Measurements from ENCODE around the gene TK2.
"Not testable (repeated sequence)": the region's sequence is repeated elsewhere in the genome, so short reads cannot be mapped to it uniquely, and the experiment has no call there.

Gene TK2

DNA sequence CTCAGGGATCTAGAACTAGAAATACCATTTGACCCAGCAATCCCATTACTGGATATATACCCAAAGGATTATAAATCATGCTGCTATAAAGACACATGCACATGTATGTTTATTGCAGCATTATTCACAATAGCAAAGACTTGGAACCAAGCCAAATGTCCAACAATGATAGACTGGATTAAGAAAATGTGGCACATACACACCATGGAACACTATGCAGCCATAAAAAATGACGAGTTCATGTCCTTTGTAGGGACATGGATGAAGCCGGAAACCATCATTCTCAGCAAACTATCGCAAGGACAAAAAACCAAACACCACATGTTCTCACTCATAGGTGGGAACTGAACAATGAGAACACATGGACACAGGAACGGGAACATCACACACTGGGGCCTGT, 48.4 kb downstream of the TK2 start:
- DNase-seq: not testable (repeated sequence)

GRCh38 chr16:66497921-66498320, 52.0 kb downstream of the TK2 start:
- DNase-seq: not testable (repeated sequence)

DNA sequence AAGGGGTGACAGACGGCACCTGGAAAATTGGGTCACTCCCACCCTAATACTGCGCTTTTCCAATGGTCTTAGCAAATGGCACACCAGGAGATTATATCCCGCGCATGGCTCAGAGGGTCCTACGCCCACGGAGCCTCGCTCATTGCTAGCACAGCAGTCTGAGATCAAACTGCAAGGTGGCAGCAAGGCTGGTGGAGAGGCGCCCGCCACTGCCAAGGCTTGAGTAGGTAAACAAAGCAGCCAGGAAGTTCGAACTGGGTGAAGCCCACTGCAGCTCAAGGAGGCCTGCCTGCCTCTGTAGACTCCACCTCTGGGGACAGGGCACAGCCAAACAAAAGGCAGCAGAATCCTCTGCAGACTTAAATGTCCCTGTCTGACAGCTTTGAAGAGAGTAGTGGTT, 53.7 kb downstream of the TK2 start:
- DNase-seq: not testable (repeated sequence)

DNA sequence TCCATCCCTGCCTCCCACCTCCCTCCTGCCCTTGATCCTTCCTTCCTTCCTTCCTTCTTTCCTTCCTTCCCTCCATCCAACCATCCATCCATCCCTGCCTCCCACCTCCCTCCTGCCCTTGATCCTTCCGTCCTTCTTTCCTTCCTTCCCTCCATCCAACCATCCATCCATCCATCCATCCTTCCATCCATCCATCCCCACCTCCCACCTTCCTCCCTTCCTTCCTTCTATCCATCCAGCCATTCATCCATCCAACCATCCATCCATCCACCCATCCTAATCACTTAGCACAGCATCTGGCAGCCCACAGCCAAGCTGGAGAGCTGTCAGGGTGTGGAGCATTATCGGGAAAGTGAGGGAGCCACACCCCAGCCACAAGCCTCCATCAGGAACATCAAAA, 54.5 kb downstream of the TK2 start:
- DNase-seq: no peak

DNA sequence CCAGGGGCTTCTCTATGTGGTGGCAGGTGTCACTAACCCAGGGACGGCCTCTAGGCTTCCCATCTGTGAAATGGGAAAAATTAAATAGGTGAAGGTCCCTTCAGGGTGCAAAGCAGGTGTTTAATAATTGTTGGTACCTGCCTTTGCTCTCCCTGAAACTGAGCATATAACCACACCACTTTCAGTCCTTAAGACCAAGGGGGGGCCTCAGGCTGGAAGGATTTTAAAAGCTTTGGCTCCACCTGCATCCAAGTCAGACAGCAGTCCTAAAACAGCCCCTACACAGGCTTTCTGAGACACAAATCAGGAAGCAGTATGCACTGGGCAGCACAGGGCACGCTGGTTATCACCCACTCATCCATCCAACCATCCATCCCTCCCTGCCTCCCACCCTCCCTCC, 55.0 kb downstream of the TK2 start:
- no peak for DNase-seq

DNA sequence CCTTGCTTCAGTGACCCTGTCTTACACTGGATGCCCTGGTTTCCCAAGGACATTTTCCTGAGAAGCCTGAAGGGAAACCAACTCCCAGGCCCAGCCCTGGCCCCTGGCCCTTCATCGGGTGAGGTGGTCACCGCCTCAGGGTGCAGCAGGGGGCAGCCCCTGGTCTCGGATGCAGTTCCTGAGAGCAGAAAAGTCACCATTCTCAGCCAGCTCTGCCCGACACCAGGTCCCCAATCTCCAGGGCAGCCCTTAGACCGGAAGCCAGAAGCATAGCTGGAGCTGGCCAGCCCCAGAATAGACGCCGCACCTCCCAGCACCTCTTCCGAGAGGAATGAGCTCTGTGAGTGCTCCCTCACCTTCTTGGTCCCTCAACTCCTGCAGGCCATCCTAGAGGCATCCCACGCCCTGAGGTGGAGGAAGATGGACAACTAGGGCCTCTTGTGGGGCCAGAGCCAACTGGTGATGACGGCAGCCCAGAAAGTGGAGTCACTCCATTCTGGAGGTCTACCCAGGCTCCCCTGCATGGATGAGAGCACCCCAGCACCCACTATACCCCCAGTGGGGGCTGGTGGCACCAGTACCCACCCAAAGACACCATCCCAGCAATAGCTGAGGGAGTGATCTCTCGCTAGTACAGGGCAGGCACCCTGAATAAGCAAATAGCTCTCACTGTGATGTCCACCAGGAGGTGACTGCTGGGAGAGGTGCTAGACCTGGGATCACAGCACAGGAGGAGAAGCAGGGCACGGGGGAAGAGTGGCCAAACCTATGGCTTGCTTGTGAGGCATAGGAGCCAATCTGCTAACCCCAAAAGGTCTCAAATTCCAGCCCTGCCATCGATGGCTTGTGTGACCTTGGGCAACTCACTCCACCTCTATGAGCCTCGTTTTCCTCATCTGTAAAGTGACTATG, 56.2 kb downstream of the TK2 start:
- no peak for DNase-seq

DNA sequence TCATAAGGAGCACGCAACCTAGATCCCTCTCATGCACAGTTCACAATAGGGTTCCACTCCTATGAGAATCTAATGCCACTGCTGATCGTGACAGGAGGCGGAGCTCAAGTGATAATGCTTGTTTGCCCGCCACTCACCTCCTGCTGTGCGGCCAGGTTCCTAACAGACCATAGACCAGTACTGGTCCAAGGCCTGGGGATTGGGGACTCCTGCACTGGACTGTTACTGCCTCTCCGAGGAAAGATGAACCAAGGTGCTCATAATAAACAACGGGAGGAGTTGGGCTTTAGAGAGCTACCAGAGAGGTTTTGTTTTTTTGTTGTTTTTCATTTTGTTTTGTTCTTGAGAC, 58.2 kb downstream of the TK2 start:
- DNase-seq: no peak

DNA sequence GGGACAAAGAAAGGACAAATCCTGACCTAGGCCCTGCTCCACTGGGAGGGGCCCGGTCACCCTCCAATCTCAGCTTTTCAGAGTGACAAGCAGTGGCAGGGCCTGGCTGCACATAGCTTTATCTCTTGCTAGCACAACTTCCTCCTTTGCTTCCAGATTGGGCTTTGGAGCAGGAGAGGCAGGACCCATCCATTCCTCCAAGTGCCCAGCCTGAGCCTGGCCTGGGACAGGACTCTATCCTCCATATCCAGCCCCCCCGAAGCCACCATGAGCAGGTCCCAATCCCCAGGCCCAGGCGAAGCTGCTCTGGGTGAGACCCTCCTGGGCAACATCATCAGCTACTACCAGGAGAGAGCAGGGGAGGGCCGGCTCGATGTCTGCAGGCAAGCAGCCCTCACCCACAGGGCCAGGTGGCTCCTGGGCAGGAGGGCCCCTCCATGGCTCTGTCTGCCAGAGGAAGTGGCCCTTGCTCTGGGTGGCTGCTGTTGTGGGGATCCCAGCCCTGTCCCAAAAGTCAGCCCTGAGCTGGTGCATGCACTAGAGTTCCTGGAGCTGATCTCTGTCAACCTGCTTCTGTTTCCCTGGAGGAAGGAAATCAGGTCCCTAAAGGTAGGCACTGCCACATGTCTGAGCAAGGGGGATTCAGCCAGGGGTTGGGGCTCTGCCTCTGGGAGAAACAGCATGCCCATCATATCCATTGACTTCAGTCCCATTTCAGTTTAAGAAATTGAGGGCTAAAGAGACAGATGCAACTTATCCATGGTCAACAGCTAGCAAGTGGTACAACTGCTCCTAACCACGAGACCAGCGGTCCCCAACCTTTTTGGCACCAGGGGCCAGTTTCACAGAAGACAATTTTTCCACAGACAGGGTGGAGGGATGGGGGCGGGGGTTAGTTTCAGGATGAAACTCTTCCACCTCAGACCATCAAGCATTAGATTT, 58.9 kb downstream of the TK2 start:
- no peak for DNase-seq

GRCh38 chr16:66489818-66490217, 60.1 kb downstream of the TK2 start:
- no peak for DNase-seq

- no peak for DNase-seq
These were observed 60.5 kb downstream of the TK2 start for GRCh38 chr16:66489385-66489784.

- no peak for DNase-seq
These were observed 61.4 kb downstream of the TK2 start for GRCh38 chr16:66488505-66488904.

DNA sequence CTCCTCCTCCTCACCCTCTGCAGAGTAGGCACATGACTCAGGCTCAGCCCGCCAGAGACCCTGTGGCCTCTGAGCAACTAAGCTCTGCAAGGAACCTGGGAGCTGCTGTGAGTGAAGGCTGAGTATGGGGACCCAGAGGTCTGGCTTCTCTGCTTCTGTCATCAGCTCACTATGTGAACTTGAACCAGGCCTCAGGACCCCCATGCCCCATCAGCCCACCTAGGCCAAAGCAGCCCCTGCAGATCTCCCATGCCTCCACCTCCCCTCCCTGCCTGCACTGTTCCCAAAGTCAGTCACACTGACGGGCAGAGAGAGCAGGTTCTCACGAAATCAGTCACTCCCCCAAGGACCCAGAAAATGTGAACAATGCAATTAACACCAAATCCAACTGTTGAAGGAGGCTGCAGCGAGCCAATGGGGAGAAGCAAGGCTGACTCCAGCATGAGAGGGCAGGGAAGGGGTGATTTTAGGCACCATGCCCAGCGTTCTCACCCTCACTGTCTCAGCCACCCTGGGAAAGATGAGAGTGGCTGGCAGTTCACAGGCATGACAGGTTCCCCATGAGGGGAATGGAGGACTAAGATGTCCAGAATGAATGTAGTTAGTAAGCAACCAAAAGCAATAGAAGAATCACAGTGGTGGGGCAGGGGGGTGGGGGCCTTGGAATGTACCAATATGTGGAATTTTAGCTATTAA, 62.2 kb downstream of the TK2 start:
- DNase-seq: no peak

GRCh38 chr16:66486773-66487579, 62.9 kb downstream of the TK2 start:
- peak; percentile 73 for DNase-seq

GRCh38 chr16:66486199-66486772, 63.6 kb downstream of the TK2 start:
- DNase-seq: no peak

DNA sequence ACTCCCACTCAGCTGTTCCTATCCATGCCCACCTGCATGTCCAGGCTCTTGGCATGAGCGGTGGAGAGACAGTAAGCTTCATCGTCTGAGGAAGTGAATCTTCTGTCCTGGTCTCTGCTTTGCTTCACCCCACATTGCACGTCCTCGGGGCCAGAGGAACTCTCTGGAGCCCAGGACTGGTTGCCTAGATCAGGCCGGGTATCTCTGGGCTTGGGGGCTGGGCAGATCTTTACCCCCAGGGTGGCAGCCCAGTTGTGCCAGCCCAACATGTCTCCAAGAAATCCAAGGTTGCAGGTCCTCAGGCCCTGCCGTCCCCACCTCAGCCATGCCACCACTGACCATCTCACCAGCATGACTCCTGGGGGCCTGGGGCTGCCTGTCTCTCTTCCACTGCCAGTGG, 64.5 kb downstream of the TK2 start:
- no peak for DNase-seq

GRCh38 chr16:66484453-66485213, 65.3 kb downstream of the TK2 start:
- DNase-seq: no peak

- peak; percentile 59 for DNase-seq
These were observed 66.1 kb downstream of the TK2 start for GRCh38 chr16:66483689-66484452.

DNA sequence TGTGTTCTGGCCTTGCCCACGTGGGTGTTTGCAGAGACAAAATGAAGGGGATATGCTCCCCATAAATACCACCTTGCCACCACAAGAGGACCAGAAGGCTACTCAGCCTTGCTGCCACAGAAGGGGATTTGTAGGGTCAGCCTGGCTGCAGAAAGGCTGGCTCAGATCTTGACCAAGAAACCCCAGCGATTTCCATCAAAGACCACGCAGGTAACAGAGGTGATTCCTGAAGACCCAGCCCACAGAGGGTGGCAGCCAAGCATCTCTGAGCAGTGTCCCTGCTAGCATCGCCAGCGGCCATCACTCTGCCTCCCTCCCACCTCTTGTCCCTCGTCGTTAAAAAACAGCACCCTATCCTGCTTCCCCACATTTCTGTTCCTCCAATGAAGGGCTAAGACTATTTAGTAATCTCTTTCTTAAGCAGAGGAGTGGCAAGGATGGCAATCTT, 68.0 kb downstream of the TK2 start:
- DNase-seq: no peak

DNA sequence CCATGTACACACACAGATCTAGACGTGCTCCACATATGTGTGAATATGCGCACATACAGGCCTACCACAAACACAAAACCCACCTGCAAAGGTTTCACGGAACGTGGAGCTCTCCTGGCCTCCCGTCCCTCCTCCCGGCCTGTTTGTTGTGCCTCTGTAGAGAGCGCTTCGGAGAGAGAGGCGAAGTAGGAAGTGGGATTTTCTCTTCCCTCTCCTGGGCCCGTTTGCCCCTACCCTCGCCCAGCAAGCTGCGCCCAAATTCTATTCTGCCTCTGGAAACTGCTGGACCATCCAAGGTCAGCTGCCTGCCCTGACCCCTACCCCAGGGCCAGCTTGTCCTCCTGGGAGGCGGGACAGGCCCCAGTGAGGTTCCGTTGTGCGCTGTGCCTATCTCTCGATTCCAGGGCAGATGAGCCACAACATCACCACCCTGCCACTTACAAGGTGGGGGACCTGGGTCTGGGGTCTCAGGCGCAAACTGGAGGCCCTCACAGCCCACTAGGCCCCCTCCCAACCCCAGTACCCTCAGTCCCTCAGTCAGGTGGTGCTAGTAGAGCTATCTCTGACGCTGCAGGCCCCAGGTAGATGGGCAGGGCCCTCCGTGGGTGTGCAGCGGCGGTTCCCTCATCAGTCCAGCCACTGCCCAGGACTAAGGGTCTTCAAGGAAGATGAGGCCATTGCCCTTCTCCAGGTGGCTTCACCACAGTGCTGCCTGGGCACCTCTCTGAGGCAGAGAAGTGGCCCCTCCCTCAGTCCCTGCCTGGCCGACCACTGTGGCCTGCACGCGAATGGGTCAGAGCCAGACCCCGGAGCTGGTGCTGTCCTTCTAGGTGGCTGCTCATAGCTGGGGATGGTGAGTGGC, 68.6 kb downstream of the TK2 start:
- DNase-seq: no peak
